Left renal pelvis (tissue), 4 donors: Measurements from ENCODE around the gene ZHX3. TPM values are rescaled to one million over a fixed set of nuclear protein-coding genes. Genes with fewer than 3 reads are reported as not detected.

Experiments used
- DNase-seq, 4 donors: peaks; one replicate each; pipeline ENCODE4 v3.0.0-alpha.2; 2013; ENCODE audit warnings: low read depth in 4 of 4, low spot score in 3 of 4
- polyA plus RNA-seq, 4 donors: library from polyadenylated mRNA; unstranded; fragments of 120-200 nt; gene quantifications; one replicate each; pipeline ENCODE4 v1.2.1, GENCODE V29; 2013; ENCODE audit not compliant: insufficient read length in 4 of 4

The ZHX3 gene
- polyA plus RNA-seq, 4 donors, result 14.1 to 24.8 (median 22.6) TPM

- DNase-seq, result no peak
Observed at GRCh38 chr20:41176711-41177552, 140.6 kb downstream of the ZHX3 start.

- no peak for DNase-seq
Observed at GRCh38 chr20:41175727-41176330, 141.7 kb downstream of the ZHX3 start.

- DNase-seq, result no peak
Observed at GRCh38 chr20:41175201-41175651, 142.3 kb downstream of the ZHX3 start.

GRCh38 chr20:41174782-41175181 is 142.7 kb downstream of the ZHX3 start:
- DNase-seq, result no peak

- no peak for DNase-seq
Observed at GRCh38 chr20:41174373-41174772, 143.2 kb downstream of the ZHX3 start.

GRCh38 chr20:41173791-41174341 is 143.7 kb downstream of the ZHX3 start:
- no peak for DNase-seq

- peak; percentile 48 to 57 (median 54) for DNase-seq
Observed at GRCh38 chr20:41173161-41173721, 144.3 kb downstream of the ZHX3 start.

GRCh38 chr20:41172296-41173140 is 145.0 kb downstream of the ZHX3 start:
- DNase-seq, result no peak

GRCh38 chr20:41171736-41172295 is 145.7 kb downstream of the ZHX3 start:
- no peak for DNase-seq

- DNase-seq, result no peak
Observed at GRCh38 chr20:41170386-41171105, 147.0 kb downstream of the ZHX3 start.

GRCh38 chr20:41169791-41170351 is 147.7 kb downstream of the ZHX3 start:
- no peak for DNase-seq

GRCh38 chr20:41169162-41169690 is 148.3 kb downstream of the ZHX3 start:
- DNase-seq, result no peak

GRCh38 chr20:41168281-41169161 is 149.0 kb downstream of the ZHX3 start:
- DNase-seq, result no peak

GRCh38 chr20:41167481-41168253 is 149.9 kb downstream of the ZHX3 start:
- no peak for DNase-seq

- DNase-seq, result no peak
Observed at GRCh38 chr20:41167118-41167470, 150.4 kb downstream of the ZHX3 start.

GRCh38 chr20:41166201-41167117 is 151.1 kb downstream of the ZHX3 start:
- DNase-seq, result no peak
